B cell (primary cell): ENCODE results near the gene EML5. TPM values are rescaled to one million over a fixed set of nuclear protein-coding genes. Genes with fewer than 3 reads are reported as not detected.

Experiments used
- ATAC-seq: fragments of 200-7000 bp; cut with Tn5 transposase; one replicate; pipeline ENCODE4 v1.10.0; 2021; ENCODE audit warnings: low read depth, mild to moderate bottlenecking, moderate number of reproducible peaks, moderate library complexity
- CTCF ChIA-PET: fragments of 350-600 bp; sonication (Branson Sonifier 250); formaldehyde crosslinking; loops from one replicate; lab custom pipeline; 2021; ENCODE audit warnings: antibody characterized with exemption, inconsistent platforms; lab: Charles Lee
- POLR2A ChIA-PET: fragments of 350-600 bp; sonication (Branson Sonifier 250); formaldehyde crosslinking; loops from one replicate; lab custom pipeline; 2021; ENCODE audit warnings: antibody characterized with exemption; lab: Charles Lee
- DNase-seq: peaks from one replicate; pipeline ENCODE4 v3.0.0; 2013
- H2AFZ ChIP-seq: 2 replicates; pipeline ENCODE4 v1.6.1; 2012; ENCODE audit warnings: mild to moderate bottlenecking, low read depth, low read length; ENCODE audit not compliant: insufficient read depth, poor library complexity, severe bottlenecking
- H3K27ac ChIP-seq, 2 donors: 1 replicate in 1 of 2; 2 replicates in 1 of 2; pipeline ENCODE4 v1.5.1; 2012 to 2013; ENCODE audit warnings: low read length in 2 of 2, mild to moderate bottlenecking in 2 of 2, moderate library complexity in 1 of 2
- H3K27me3 ChIP-seq, 4 experiments: fragments of 200-600 bp in 1 of 4; sonication (generic) in 1 of 4; replicated peaks in 1 of 4; 1 replicate in 2 of 4; 2 replicates in 2 of 4; pipeline versions ENCODE4 v1.6.1 to v1.7.0; 2013 to 2016; ENCODE audit warnings: low read length in 3 of 4, mild to moderate bottlenecking in 2 of 4, mixed read lengths in 1 of 4, moderate library complexity in 1 of 4; ENCODE audit not compliant: insufficient read depth in 4 of 4, control insufficient read depth in 3 of 4; ENCODE audit errors: control extremely low read depth in 1 of 4
- H3K36me3 ChIP-seq, 2 experiments: replicated peaks in 1 of 2; 1 replicate in 1 of 2; 2 replicates in 1 of 2; pipeline versions ENCODE4 v1.6.1 to v1.7.1; 2013; ENCODE audit warnings: low read length in 1 of 2; ENCODE audit not compliant: insufficient read depth in 2 of 2, control insufficient read depth in 1 of 2; ENCODE audit errors: control extremely low read depth in 1 of 2, extremely low read depth in 1 of 2
- H3K4me1 ChIP-seq, 2 donors: fragments of 200-600 bp in 1 of 2; sonication (generic) in 1 of 2; 1 replicate in 1 of 2; 2 replicates in 1 of 2; pipeline versions ENCODE4 v1.5.1 to v1.6.1; 2013 to 2017; ENCODE audit warnings: low read length in 2 of 2; ENCODE audit not compliant: control insufficient read depth in 2 of 2, insufficient read depth in 2 of 2
- H3K4me2 ChIP-seq: replicated peaks from 2 replicates; pipeline ENCODE3; 2012; ENCODE audit warnings: mild to moderate bottlenecking, low read depth, low read length; ENCODE audit not compliant: poor library complexity, severe bottlenecking
- H3K4me3 ChIP-seq, 5 experiments: fragments of 200-600 bp in 1 of 5; sonication (generic) in 1 of 5; 1 replicate in 3 of 5; 2 replicates in 2 of 5; pipeline versions ENCODE4 v1.5.1 to v1.7.0; 2011 to 2016; ENCODE audit warnings: low read length in 4 of 5, mild to moderate bottlenecking in 4 of 5, low read depth in 2 of 5, control low read depth in 1 of 5, moderate library complexity in 1 of 5; ENCODE audit not compliant: insufficient read depth in 1 of 5; ENCODE audit errors: control extremely low read depth in 1 of 5, extremely low read depth in 1 of 5
- H3K79me2 ChIP-seq: fragments of 200-600 bp; sonication (generic); one replicate; pipeline ENCODE4 v1.6.0; 2016; ENCODE audit warnings: low read length; ENCODE audit not compliant: control insufficient read depth, insufficient read depth
- H3K9ac ChIP-seq: fragments of 200-600 bp; sonication (generic); 2 replicates; pipeline ENCODE4 v1.6.1; 2017; ENCODE audit warnings: mild to moderate bottlenecking, low read length, moderate library complexity
- H3K9me3 ChIP-seq, 3 donors: one replicate each; pipeline versions ENCODE4 v1.6.1 to v1.7.1; 2013; ENCODE audit warnings: low read length in 2 of 3; ENCODE audit not compliant: control insufficient read depth in 2 of 3, insufficient read depth in 1 of 3; ENCODE audit errors: control extremely low read depth in 1 of 3
- H4K20me1 ChIP-seq: 2 replicates; pipeline ENCODE4 v1.6.0; 2012; ENCODE audit warnings: mild to moderate bottlenecking, low read length; ENCODE audit not compliant: insufficient read depth, control insufficient read depth, poor library complexity, severe bottlenecking
- H3K27ac Mint-ChIP-seq: one replicate; pipeline ENCODE4 v1.8.0; 2021; ENCODE audit warnings: mixed read lengths
- H3K27me3 Mint-ChIP-seq: one replicate; pipeline ENCODE4 v1.8.0; 2021; ENCODE audit warnings: mixed read lengths
- H3K4me1 Mint-ChIP-seq: one replicate; pipeline ENCODE4 v1.8.0; 2021; ENCODE audit warnings: mixed read lengths
- H3K4me3 Mint-ChIP-seq: one replicate; pipeline ENCODE4 v1.8.0; 2021; ENCODE audit warnings: mixed read lengths
- H3K9me3 Mint-ChIP-seq: one replicate; pipeline ENCODE4 v1.8.0; 2022; ENCODE audit warnings: mixed read lengths; ENCODE audit not compliant: insufficient read depth
- CTCF ChIP-seq: fragments of 200-600 bp; IDR thresholded peaks from one replicate; pipeline ENCODE4 v1.8.0; 2022; ENCODE audit warnings: antibody characterized with exemption, mild to moderate bottlenecking
- EZH2 ChIP-seq: IDR thresholded peaks from 2 replicates; pipeline ENCODE4 v1.6.1; 2012; ENCODE audit warnings: borderline replicate concordance, low read depth, mild to moderate bottlenecking, moderate library complexity, low read length; ENCODE audit not compliant: insufficient read depth, poor library complexity, severe bottlenecking
- WGBS: methylation state at CpG from one replicate; pipeline ENCODE4 v1.1.5; 2013; ENCODE audit warnings: missing lambda C conversion rate; ENCODE audit not compliant: insufficient coverage; 5-methylcytosine and 5-hydroxymethylcytosine counted together
- intact Hi-C: fragments of 100-400 bp; cut with micrococcal nuclease; formaldehyde crosslinking; loops from one replicate; pipeline ENCODE4 v1.10.0; 2022
- polyA plus RNA-seq: library from polyadenylated mRNA; depleted of rRNA; stranded (reverse); fragments of >200 nt; gene quantifications from 2 replicates; pipeline ENCODE4 v1.2.3, GENCODE V29; 2012
- total RNA-seq, 2 donors: library from RNA; stranded (reverse); fragments of 120-200 nt in 1 of 2; gene quantifications; 1 replicate in 1 of 2; 2 replicates in 1 of 2; pipeline versions ENCODE4 v1.2.3 to v1.2.4, GENCODE V29; 2013 to 2022

The EML5 gene
- total and polyA plus RNA-seq, 2 donors (not counting 1 experiment from before 2014, with no cell fraction given): 1.7 to 6.9 TPM

- Mint-ChIP-seq H3K4me1 (no peaks in the 10 kb centered on the region), H3K4me3 (no peak overlapping the region), H3K9me3 (peaks cover 5% of the 10 kb centered on the region), H3K27ac (no peak overlapping the region), H3K27me3 (no peaks in the 10 kb centered on the region)
- no peak for ATAC-seq
- Histone ChIP-seq H3K79me2 (no peaks in the 10 kb centered on the region), H3K36me3 (no peaks in the 10 kb centered on the region), H3K9ac (no peak overlapping the region), H3K4me2 (no peak overlapping the region), H3K9me3 (peaks cover 0 to 14% (median 10%) of the 10 kb centered on the region in 3 donors), H2AFZ (no peak overlapping the region), H3K27me3 (no peaks in the 10 kb centered on the region), H3K4me3 (no peak overlapping the region), H3K27ac (no peak overlapping the region), H3K4me1 (no peaks in the 10 kb centered on the region), H4K20me1 (no peaks in the 10 kb centered on the region)
- TF ChIP-seq CTCF (no peak), EZH2 (no peak)
- WGBS: 73% methylated on average over 2 of the region's 2 CpGs
- ChIA-PET POLR2A (no interaction called here), CTCF (no interaction called here)
- intact Hi-C loops: no loop called here
- no peak for DNase-seq
These were observed 27.6 kb downstream of the EML5 start for GRCh38 chr14:88765130-88765529.

GRCh38 chr14:88753873-88754272 is 38.9 kb downstream of the EML5 start:
- Histone ChIP-seq H3K27me3 (no peaks in the 10 kb centered on the region), H3K79me2 (no peaks in the 10 kb centered on the region), H3K9ac (no peak overlapping the region), H3K27ac (no peak overlapping the region), H2AFZ (no peak overlapping the region), H3K4me3 (no peak overlapping the region), H3K9me3 (no peaks in the 10 kb centered on the region), H3K36me3 (no peaks in the 10 kb centered on the region), H3K4me1 (no peaks in the 10 kb centered on the region), H4K20me1 (no peaks in the 10 kb centered on the region), H3K4me2 (no peak overlapping the region)
- no CpG with 5 or more reads among the region's 1 CpG for WGBS
- intact Hi-C loops: no loop called here
- Mint-ChIP-seq H3K4me3 (no peak overlapping the region), H3K9me3 (peaks cover 3% of the 10 kb centered on the region), H3K27ac (no peak overlapping the region), H3K4me1 (no peaks in the 10 kb centered on the region), H3K27me3 (no peaks in the 10 kb centered on the region)
- ChIA-PET CTCF (no interaction called here), POLR2A (no interaction called here)
- TF ChIP-seq CTCF (no peak), EZH2 (no peak)
- ATAC-seq (no peak), DNase-seq (no peak)
